ENCODE results near the gene IGSF11.

IGSF11 gene

DNA sequence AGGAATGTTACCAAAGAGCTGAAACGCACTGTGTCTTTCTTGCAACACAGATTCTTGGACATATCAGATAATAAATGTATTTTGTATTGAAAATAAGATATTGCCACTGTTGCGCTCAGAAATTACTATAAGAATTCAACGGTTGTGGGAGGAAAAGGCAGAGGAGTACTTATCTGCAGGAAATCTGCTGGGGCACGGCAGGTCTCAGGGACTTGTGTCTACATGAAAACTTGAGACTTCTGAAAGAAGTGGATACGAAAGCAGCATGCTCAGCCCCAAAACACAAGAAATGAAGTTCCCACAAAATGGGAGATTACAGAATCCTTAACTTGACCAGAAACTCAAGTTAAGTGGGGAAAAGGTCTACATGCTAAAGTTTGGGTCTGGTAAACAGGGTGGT, 86.5 kb downstream of the IGSF11 start:
- DNase-seq (ENCODE audit: low spot score) = no peak

DNA sequence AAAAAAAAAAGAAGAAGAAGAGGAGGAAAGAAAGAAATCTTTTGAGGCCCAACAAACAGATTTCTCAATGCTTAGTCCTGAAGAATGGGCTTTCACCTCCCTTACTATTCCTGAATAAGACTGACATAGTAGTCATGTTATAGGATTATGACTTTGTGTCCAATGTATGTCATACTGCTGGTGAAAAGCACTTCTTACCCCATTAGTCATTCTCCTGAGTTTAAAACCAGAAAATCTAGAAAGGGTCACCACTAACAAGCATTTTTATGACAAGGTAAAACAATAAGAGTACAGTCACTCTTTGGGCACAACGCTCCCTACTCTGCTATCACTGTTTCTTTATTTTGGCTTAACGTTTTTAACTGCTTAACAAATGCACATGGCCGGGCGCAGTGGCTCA, 88.2 kb downstream of the IGSF11 start:
- no peak for DNase-seq (ENCODE audit: low spot score)

DNA sequence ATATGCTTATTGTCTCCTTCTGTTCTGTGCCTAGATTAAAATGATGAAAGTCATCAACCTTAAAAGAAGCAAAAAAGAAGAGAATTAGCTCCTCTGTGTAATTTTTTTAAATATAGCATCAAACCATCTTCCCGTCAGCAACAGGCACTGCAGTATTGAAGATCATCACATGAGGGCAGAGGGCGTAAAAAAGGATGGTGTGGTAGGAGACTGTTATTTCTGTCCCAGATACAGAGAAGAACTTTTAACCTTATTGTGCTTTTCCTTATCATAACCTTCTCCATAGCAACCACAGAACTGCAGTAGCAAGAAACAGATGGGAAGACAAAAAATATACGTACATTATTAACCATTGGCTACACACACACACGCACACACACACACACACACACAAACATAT, 88.8 kb downstream of the IGSF11 start:
- DNase-seq (ENCODE audit: low spot score) = no peak

DNA sequence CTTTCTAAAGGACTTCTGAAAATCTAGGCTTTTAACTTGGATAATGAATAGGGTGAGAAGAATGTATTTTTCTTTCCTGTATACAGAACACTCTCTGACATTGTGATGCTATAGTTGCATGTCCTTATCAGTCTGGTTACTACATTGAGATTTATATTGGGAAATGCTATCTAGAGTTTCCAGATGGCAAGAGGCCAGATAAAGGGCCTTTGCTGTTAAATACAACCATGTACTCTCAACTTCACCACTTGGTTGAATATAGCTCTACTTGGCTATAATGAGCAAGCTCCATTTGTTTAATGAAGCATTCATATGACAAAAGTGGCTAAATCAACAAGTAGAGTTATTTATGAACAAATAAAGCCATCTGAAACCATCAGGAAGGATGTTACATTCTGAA, 91.0 kb downstream of the IGSF11 start:
- DNase-seq (ENCODE audit: low spot score) = no peak

DNA sequence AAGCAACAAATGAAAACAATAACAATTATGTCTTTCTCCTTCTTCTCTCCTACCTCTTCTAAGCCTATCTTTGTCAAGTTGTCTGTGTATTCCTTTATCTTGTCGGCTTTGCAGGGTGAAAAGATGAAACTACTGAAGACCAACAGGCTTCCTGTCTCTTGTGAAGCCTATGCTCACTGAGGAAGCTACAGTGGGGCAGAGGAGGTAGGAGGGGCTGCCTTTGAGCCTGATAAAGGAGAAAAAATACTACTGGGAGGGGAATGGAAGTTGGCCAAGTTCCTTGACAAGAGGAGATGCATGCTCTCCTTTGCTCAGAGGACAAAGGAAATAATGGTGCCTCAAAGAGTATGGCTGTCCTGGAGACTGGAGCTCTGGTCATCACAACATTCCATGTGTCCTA, 92.0 kb downstream of the IGSF11 start:
- DNase-seq (ENCODE audit: low spot score) = no peak

DNA sequence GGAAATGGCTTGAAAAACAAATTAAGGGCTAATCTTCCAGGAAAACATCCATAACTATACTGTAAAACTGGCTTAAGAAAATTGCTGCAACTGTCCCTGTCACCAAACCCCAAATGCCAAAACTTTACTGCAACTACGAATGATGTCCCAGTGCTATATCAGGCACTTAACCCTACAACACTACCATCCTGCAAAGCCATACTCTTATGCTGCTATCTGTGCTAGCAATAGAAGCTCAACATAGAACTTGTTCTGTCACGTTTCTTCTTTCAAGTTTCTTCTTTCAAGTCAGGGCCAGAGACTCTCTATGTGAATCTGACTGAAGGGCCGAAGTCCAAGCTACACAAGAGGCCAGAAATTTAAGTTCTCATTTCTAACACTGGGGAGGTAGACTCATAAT, 92.5 kb downstream of the IGSF11 start:
- DNase-seq (ENCODE audit: low spot score) = no peak

DNA sequence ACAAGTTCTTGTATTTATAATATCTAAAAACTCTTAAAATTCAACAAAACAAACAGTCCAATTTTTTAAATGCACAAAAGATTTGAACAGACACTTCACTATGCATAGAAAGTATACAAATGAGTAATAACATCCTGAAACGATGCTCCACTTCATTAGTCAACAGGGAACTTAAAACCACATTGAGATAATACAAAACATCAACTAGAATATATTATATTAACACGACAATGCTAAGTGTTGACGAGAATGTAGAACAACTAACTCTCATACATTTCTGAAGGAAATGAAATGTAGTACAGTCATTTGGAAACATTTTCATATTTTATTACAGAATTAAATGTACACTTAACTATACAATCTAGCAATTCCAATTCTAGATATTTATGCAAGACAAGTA, 93.4 kb downstream of the IGSF11 start:
- DNase-seq (ENCODE audit: low spot score) = no peak

DNA sequence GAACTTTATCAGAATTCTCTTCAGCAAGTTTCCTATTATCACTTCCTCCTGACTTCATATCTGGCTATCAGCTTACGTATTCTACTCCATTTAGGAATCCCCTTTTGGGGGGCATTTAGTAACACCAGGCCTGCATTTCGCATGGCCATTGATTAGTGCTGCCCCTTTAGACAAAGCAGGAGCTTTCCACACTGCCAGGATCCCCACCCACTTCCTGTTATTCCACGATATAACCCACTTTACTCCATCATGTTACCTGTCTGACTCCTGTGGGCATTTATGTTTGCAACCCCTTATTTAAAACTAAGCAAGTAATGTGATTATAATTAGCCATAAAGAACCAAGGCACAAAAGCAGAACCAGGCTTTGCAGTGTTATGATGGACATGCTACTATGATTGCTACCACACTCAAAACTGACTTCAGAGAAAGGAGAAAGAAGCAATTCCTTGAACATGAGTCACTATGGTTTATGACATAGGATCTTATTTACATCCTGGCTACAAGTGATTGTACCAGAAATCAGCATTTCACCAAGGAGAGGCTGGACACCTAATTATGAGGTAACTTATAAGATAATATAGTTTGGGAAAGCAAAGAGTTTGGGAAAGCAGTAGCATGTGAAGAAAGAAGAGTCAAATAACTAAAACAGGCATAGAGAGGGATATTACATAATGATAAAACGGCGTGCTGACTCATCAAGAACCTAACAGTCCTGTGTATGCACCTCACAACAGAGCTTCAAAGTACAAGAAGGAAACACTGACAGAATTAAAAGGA, 96.3 kb downstream of the IGSF11 start:
- DNase-seq (ENCODE audit: low spot score) = peak; percentile 2

DNA sequence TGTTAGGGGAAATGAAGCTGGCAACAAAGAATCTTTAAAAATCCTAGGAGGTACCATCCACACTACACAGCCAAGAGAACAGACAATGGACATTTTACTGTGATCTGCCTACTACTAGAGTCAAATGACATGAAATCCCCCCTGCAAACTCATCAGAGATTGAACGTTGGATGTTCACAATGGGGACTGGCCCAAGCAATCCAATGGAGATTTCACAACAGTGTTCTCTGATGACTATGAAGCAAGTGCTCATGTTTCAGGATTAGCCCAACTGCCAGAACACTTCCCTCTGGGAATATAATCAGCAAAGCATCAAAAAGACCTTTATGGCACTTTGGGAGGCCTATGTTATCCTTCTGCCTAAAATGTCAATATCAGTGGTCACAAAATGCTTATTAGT, 97.8 kb downstream of the IGSF11 start:
- no peak for DNase-seq (ENCODE audit: low spot score)

DNA sequence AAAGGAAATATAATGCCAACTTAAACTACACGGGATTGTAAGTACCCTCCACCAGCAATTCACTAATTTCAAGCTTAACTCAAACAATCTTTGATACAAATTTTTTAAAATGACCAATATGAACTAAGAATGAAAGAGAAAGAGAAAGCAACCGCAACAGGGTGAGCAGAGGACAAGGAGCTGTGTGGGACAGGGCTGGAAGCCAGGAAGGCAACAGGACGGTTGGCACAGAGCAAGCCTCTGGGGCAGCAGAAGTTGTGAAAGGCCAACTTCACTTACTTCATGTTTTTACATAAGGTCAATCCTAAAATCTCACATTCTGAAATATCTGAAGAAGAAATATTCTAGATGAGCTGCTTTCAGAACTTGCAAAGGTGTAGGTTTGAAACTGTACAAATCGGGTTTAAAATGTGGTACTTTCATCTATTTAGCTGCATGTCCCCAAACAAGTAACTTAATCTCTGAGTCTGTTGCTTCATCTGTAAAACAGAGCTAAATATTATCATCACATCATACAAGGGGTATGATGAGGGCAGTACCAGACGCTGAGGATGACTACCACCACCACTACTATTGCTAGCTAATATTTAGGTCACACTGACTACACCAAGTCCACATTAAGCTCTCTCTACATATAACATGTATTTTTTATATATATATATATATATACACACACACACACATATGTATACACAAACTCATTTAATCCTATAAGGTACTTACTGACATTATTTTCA, 101.7 kb downstream of the IGSF11 start:
- DNase-seq (ENCODE audit: low spot score) = no peak

DNA sequence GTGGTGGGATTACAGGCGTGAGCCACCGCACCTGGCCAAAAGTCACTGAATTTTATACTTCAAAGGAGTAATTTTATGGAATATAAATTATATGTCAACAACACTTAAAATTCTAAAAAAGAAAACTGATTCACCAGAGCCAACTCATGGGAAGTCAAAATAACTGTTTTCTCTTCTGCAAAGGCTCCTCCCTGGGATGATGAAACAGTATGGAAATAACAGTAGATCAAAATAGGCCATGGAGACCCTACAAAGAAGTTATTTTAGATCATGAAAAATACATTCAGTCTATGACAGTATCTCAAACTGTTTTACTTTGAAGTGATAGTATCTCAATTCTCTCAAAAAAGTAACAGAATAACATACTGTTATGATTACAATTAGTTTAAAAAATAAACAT, 102.7 kb downstream of the IGSF11 start:
- DNase-seq (ENCODE audit: low spot score) = no peak

DNA sequence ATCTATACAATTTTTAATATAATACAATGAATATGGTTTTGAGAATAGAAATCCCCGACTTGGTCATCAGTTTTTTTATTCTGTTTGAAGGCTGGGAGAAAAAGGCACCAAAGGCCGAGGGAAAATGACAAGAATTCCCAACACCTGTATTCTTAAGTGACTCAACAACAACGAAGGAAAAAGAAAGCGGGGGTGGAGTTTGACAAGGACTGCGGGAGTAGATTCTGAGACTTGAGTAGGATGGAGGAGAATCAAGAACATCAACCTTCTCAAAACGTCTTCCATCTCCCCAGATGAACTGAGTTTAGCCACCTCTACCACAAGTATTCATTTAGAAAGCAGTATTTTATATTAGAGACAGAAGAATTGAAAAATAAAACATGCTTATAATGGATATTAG, 107.2 kb downstream of the IGSF11 start:
- DNase-seq (ENCODE audit: low spot score) = no peak

DNA sequence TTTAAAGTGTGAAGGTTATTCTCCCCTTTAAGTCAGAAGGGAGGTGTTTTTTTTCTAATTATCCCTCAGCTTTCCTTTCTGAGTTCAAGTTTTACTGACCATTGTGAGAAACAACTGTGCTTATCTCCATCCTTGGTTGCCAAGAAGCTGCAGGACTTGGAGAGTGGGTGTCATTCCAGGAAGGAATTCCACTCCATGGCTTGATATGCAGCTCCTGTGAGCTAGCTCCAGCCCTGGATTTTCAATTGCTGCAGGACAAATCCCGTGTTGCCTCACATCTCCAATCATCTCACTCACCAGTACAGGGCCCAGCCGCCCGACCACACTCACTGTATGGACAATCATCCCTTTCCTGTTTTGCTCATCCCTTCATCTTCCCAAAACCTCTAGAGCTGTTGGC, 122.5 kb downstream of the IGSF11 start:
- no peak for DNase-seq (ENCODE audit: low spot score)

DNA sequence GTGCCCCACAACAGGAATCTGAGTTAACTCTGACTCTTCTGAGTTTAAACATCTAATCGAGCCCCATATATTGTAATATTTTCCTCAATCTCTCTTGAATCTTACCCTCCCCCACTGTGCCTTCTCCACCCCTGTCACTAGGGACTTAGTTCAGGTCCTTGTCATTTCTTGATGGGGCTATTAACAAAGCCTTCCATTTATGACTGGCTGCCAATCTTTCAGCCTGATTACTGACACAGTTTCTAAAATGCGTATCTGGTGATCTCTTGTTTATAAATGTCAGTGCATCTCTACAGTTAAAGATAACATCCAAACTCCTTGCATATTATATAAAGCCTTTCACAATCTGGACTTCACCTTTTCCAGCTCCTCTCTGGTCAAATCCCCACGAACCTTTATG, 124.3 kb downstream of the IGSF11 start:
- no peak for DNase-seq (ENCODE audit: low spot score)

DNA sequence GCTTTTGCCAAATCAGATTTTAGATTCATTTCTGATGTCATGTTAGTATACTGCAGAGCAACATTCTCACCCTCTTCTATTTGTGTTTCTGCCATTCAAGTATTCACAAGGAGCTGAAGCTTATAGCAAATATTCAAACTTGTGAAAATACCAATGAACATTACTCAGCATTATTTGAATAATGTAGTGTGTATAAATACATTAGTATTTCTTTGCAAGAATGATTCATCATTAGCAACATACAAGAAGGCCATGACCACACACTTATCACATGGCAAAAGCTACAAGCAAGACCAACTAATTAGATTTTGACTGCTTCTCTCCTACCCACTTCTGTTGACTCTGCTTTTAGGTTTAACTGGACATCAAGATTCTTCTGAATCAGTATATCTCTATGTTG, 124.9 kb downstream of the IGSF11 start:
- DNase-seq (ENCODE audit: low spot score) = no peak

DNA sequence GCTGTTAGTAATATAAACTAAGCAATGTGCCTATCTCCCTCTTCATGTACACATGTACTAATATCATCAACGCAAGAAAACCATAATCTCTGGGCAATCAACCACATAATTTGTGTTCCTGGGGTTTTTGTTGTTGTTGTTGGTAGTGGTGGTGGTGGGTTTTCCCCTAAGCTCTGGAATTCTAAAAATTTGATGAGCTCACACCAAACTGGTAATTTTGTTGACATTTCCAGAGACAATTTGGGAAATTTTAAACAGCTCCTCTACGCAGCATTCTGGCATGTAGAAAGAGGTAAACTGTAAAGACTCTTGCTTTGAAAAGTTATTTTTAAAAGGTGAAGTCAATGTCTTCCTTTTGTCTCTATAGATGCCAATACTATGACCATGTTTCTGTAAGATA, 126.7 kb downstream of the IGSF11 start:
- no peak for DNase-seq (ENCODE audit: low spot score)

DNA sequence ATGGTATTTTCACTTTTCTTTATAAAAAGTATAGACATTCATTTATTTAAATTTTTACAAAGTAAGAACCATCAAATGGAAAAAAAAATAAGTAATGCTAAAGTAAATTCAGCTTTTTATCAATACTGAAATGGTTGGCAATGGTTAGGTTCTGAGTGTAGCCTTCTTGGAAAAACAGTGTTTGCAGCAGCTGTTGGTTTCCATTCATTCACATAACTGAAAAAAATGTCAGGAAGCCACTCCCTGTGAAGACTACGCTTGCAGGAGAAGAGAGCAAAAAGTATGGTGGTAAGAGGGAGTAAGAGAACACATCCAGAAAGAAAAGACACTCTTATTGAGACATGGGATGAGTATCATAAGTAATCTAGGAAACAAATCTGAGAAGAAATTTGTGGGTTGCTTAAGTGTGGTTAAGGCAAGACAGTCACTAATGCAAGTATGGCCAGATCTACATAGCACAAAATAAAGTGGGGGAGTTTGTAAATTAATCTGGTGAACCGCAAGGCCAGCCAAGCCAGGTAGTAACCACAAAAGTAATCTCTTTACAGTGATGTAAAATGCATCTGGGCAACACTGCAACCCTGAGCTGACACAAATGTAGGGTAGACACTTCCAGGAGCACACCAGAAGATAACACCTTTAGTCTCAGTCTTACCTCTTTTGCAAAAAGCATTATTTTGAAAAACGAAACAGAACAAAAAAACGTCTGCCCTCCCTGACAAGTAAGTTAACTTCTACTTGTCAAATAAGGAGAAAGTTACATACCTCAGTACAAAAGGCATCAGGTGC, 133.7 kb downstream of the IGSF11 start:
- no peak for DNase-seq (ENCODE audit: low spot score)

DNA sequence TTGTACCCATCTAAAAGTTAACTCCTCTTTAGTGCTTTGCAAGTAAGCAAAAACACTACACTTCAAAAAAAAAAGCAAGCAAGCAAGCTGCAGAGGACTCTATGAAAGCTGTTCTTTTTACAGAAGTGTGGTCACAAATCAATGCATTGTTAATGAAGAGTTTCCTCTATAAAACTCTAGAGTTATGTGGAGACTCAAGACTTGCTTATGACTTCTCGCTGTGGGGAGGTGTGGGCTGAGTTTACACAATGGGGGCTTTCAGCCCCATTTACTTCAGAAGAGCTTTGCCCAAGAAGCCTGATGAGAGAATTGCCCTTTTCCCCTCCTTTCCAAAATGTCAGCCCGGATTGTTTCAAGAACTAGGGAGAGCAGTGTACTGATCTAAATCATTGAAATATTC, 144.4 kb downstream of the IGSF11 start:
- DNase-seq (ENCODE audit: low spot score) = no peak

DNA sequence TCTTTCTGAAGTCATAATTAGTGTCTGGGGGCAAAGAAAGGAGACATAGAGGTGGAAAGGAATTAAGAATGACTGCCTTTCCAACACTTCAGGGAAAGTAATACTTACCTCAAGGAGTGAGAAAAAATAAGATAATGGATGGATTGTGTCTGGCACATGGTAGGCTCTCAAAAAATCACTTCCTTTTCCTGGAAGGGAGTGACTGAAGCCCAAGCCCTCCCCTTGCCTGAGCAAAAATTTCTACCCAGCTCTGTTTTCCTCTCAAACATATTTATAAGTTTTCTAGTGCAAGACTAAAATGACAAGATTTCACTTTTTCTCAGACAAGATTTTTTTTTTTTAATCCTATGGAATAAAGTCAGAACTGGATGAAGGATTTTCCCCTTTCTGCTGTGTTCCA, 145.0 kb downstream of the IGSF11 start:
- no peak for DNase-seq (ENCODE audit: low spot score)

DNA sequence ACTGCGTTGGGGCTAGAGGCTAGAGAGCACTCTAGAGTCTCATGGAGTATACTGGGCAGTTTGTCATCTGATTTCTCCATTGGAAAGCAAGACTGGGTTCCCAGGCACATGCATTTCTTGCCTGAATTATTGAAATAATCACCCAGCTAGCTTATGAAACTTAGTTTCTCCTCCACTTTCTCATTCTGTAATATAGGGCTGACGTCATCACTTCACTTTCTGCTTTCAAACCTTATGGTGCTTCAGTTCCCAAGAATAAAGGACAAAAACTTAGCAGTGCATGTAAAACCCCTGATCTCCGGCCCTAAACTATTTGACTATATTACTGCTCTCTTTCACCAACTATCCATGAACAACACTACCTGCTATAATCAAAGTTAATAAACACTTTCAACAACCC, 147.9 kb downstream of the IGSF11 start:
- no peak for DNase-seq (ENCODE audit: low spot score)

DNA sequence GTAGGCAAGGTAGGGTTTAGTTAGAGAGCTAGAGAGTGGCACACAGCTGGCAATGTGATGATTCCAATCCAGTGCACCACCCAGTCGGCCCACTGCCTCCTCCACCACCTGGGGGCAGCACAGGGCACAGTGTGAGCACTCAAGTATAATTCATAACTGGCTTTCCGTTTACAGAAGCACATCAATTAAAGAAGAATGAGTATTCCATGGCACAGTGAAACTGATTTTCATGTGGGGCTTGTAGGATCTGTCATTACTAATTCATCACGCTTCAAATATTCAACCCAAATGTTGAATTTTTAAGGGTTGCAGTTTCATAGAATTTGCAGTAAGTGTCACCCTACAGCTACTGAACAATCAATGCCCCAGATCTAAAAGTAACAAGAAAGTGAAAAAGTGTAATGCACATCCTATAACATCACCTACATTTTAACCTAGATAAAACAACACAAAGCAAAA, 149.9 kb downstream of the IGSF11 start:
- peak; percentile 60 for DNase-seq (ENCODE audit: low spot score)

DNA sequence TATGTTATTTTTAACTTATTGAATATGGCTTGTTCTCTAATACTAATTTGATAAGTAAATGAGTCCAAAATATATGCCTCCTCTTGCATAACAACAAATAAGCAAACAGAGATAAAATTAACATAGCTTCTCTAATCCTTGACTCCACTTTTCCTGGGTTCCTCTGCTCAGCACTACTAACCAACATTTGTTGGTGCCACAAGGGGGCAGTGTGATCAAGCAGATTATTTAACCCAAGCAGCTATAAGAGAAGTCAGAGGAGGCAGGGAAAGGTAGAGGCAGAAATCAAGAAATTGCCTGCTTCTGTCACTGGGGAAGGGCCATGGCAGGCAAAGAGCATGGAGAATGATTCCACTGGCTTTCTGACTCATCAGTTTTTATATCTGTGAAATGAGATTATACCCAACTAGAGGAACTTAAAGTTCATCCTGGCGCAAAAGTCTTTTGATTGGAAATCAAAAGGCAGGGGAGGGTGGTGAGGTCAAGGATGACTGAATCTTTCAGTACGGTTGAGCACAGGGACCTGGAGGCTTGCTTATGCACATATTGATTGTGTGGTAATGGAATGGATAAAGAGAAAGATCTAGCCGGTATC, 152.2 kb downstream of the IGSF11 start:
- DNase-seq (ENCODE audit: low spot score) = peak; percentile 42

DNA sequence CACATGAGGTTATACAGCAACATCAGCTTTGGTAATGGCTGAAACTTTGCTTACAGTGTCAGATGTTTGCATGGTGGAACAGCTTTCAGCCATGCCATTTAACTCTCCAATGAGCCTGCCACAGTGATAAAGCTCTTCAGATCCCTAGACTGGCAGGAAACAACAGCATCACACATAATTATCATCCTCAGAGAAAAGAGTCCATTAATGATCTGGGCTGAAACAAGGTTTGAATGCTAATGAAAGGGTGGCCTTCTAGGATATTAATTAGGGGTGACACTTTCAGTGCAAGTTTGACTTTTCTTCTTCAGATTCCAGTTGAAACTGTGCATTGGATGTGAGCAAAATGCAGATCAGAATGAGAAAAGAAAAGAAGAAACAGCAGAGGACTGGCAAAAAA, 166.6 kb downstream of the IGSF11 start:
- DNase-seq (ENCODE audit: low spot score) = no peak
